ENCODE measurements around the gene C19orf47.

DNA sequence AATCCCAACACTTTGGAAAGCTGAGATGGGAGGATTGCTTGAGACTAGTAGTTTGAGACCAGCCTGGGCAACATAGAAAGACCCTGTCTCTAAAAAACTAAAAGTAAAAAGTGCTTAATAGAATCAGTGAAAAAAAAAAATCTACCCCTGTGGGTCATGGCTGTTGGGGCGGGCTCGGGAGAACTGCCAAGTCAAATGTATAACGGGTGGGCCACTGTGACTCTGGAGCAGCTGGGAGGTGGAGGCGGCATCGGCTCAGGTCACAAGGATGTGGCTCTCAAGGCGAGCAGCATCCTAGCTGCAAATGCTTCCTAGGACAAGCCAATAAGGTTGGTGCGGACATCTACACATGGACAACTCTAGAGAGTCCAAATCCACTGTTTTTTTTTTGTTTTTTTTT lies 30.9 kb downstream of the C19orf47 start:
- TF ChIP-seq EP300 (IDR thresholded peaks at IDR 0.05) (no peak), POLR2AphosphoS5 (IDR thresholded peaks at IDR 0.05) (no peak)
- TF ChIP-seq, protein P1, sequence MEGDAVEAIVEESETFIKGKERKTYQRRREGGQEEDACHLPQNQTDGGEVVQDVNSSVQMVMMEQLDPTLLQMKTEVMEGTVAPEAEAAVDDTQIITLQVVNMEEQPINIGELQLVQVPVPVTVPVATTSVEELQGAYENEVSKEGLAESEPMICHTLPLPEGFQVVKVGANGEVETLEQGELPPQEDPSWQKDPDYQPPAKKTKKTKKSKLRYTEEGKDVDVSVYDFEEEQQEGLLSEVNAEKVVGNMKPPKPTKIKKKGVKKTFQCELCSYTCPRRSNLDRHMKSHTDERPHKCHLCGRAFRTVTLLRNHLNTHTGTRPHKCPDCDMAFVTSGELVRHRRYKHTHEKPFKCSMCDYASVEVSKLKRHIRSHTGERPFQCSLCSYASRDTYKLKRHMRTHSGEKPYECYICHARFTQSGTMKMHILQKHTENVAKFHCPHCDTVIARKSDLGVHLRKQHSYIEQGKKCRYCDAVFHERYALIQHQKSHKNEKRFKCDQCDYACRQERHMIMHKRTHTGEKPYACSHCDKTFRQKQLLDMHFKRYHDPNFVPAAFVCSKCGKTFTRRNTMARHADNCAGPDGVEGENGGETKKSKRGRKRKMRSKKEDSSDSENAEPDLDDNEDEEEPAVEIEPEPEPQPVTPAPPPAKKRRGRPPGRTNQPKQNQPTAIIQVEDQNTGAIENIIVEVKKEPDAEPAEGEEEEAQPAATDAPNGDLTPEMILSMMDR (IDR thresholded peaks at IDR 0.05), result no peak

All from suprapubic skin (tissue), 4 donors.